Memory B cell (primary cell): ENCODE data around the gene PLA2G4B.

ENCODE experiments used
- ATAC-seq: fragments of 150-1000 bp; cut with Tn5 transposase; 2 replicates; pipeline ENCODE4 v1.10.0; 2021; ENCODE audit warnings: low read depth, mild to moderate bottlenecking, moderate library complexity
- DNase-seq, 2 donors: peaks; one replicate each; pipeline ENCODE4 v3.0.0; 2022; ENCODE audit warnings: low spot score in 2 of 2
- H3K27ac Mint-ChIP-seq: one replicate; pipeline ENCODE4 v1.8.0; 2022; ENCODE audit warnings: mild to moderate bottlenecking, moderate library complexity, mixed read lengths
- H3K27me3 Mint-ChIP-seq: one replicate; pipeline ENCODE4 v1.8.0; 2022; ENCODE audit warnings: mixed read lengths
- H3K36me3 Mint-ChIP-seq: one replicate; pipeline ENCODE4 v1.8.0; 2022; ENCODE audit warnings: mild to moderate bottlenecking, mixed read lengths
- H3K4me1 Mint-ChIP-seq: one replicate; pipeline ENCODE4 v1.8.0; 2022; ENCODE audit warnings: mixed read lengths
- H3K4me3 Mint-ChIP-seq: one replicate; pipeline ENCODE4 v1.8.0; 2022; ENCODE audit warnings: mild to moderate bottlenecking, moderate library complexity, mixed read lengths
- H3K9me3 Mint-ChIP-seq: one replicate; pipeline ENCODE4 v1.8.0; 2022; ENCODE audit warnings: mixed read lengths

Gene PLA2G4B

GRCh38 chr15:41816788-41817187 is 21.9 kb upstream of the PLA2G4B start:
- no peak overlapping the region for H3K27ac Mint-ChIP-seq
- ATAC-seq: no peak
- H3K36me3 Mint-ChIP-seq: peaks cover 18% of the 10 kb centered on the region
- H3K4me1 Mint-ChIP-seq: no peaks in the 10 kb centered on the region
- no peak overlapping the region for H3K4me3 Mint-ChIP-seq
- DNase-seq: no peak
- H3K9me3 Mint-ChIP-seq: no peaks in the 10 kb centered on the region
- no peaks in the 10 kb centered on the region for H3K27me3 Mint-ChIP-seq

DNA sequence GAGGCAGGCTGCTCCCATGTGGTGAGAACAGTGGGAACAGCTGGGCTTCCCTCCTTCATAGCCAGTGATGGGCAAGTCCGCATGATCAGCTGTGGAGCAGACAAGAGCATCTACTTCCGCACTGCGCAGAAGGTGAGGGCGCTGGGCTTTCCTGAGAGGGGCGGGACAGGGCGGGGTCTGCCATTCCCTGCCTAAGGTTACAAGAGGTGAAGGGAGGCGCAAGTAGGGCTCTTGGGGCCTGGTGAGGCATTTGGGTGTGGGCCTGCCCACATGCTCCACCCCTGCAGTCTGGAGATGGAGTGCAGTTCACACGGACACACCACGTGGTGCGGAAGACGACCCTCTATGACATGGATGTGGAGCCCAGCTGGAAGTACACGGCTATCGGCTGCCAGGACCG is 21.3 kb upstream of the PLA2G4B start:
- Mint-ChIP-seq H3K4me3 (no peak overlapping the region), H3K36me3 (peaks cover 18% of the 10 kb centered on the region), H3K27ac (no peak overlapping the region), H3K9me3 (no peaks in the 10 kb centered on the region), H3K4me1 (no peaks in the 10 kb centered on the region), H3K27me3 (no peaks in the 10 kb centered on the region)
- no peak for DNase-seq
- ATAC-seq: no peak

DNA sequence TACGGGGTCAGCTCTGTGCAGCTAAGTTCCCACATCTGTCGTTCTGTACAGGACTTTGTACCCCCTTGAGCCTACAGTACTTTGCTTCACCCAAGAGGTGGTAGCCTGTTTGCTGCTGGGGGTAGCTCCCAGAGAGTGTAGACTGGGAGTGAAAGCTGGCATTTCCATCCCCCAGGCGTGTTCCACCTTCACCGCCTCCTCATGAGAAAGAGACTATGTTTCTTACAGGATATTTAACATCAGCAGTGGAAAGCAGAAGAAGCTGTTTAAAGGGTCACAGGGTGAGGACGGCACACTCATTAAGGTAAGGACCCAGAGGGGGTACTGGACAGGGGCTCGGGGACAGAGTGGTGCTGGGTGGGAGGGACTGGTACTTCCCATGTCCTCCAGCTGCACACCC is 20.9 kb upstream of the PLA2G4B start:
- H3K27ac Mint-ChIP-seq: no peak overlapping the region
- DNase-seq (no peak), ATAC-seq (no peak)
- peaks cover 18% of the 10 kb centered on the region for H3K36me3 Mint-ChIP-seq
- H3K9me3 Mint-ChIP-seq: no peaks in the 10 kb centered on the region
- no peak overlapping the region for H3K4me3 Mint-ChIP-seq
- H3K27me3 Mint-ChIP-seq: no peaks in the 10 kb centered on the region
- H3K4me1 Mint-ChIP-seq: no peaks in the 10 kb centered on the region

GRCh38 chr15:41819455-41820050 is 19.1 kb upstream of the PLA2G4B start:
- Mint-ChIP-seq H3K27ac (no peak overlapping the region), H3K9me3 (no peaks in the 10 kb centered on the region), H3K4me1 (no peaks in the 10 kb centered on the region), H3K27me3 (no peaks in the 10 kb centered on the region), H3K4me3 (no peak overlapping the region), H3K36me3 (peaks cover 14% of the 10 kb centered on the region)
- DNase-seq: no peak
- no peak for ATAC-seq

- ATAC-seq (no peak), DNase-seq (no peak)
- Mint-ChIP-seq H3K36me3 (peaks cover 11% of the 10 kb centered on the region), H3K4me1 (no peaks in the 10 kb centered on the region), H3K27ac (no peak overlapping the region), H3K9me3 (no peaks in the 10 kb centered on the region), H3K27me3 (no peaks in the 10 kb centered on the region), H3K4me3 (no peak overlapping the region)
Measured at GRCh38 chr15:41820791-41821423, 17.7 kb upstream of the PLA2G4B start.

GRCh38 chr15:41821831-41822230 is 16.8 kb upstream of the PLA2G4B start:
- Mint-ChIP-seq H3K4me3 (no peak overlapping the region), H3K4me1 (peaks cover 5% of the 10 kb centered on the region), H3K9me3 (no peaks in the 10 kb centered on the region), H3K27me3 (no peaks in the 10 kb centered on the region), H3K36me3 (peaks cover 10% of the 10 kb centered on the region), H3K27ac (no peak overlapping the region)
- ATAC-seq (no peak), DNase-seq (no peak)

DNA sequence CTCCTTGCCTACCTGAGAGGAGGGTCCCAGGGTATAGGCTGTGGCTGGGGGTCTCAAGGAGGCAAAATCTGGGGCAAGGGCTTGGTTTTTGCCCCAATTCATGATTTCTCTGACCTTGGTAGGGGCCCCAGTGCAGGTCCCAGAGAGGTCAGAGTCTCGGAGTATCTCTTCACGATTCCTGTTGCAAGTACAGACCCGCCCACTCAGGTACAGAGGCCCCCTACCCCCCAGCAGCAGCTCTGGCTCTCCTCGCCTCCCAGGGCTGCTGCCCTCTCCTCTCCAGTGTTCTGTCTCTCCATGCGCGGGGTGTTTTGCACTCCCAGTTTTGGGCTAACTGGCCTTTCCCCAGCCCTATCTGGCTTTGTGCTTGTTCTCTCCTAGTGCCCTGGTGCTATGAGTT is 16.2 kb upstream of the PLA2G4B start:
- no peak for ATAC-seq
- H3K36me3 Mint-ChIP-seq: peaks cover 10% of the 10 kb centered on the region
- H3K4me3 Mint-ChIP-seq: no peak overlapping the region
- no peaks in the 10 kb centered on the region for H3K27me3 Mint-ChIP-seq
- H3K9me3 Mint-ChIP-seq: no peaks in the 10 kb centered on the region
- no peak overlapping the region for H3K27ac Mint-ChIP-seq
- no peak for DNase-seq
- H3K4me1 Mint-ChIP-seq: peaks cover 5% of the 10 kb centered on the region

DNA sequence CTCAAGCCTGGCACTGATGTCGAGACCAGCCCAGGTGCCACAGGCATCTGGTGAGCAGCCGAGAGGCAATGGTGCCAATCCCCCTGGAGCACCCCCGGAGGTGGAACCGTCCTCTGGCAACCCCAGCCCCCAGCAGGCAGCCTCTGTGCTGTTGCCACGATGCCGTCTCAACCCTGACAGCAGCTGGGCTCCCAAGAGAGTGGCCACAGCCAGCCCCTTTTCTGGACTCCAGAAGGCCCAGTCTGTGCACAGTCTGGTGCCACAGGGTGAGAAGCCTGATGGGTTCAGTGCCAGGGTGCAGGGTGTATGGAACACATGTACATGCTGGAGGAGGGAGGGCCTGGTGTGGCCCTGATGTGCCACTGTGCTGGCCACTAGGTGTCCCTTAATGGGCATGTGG is 15.7 kb upstream of the PLA2G4B start:
- H3K4me1 Mint-ChIP-seq: peaks cover 8% of the 10 kb centered on the region
- ATAC-seq (no peak), DNase-seq (no peak)
- no peaks in the 10 kb centered on the region for H3K9me3 Mint-ChIP-seq
- no peaks in the 10 kb centered on the region for H3K27me3 Mint-ChIP-seq
- H3K27ac Mint-ChIP-seq: no peak overlapping the region
- H3K4me3 Mint-ChIP-seq: no peak overlapping the region
- H3K36me3 Mint-ChIP-seq: peaks cover 10% of the 10 kb centered on the region

DNA sequence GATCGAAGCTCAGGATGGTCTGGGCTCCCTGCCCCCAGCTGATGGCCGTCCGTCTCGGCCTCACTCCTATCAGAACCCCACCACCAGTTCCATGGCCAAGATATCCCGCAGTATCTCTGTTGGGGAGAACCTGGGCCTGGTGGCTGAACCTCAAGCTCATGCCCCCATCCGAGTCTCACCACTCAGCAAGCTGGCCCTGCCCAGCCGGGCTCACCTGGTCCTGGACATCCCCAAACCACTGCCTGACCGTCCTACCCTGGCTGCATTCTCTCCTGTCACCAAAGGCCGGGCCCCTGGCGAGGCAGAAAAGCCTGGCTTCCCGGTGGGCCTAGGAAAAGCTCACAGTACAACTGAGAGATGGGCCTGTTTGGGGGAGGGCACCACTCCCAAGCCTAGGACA is 15.1 kb upstream of the PLA2G4B start:
- Mint-ChIP-seq H3K36me3 (peaks cover 10% of the 10 kb centered on the region), H3K4me1 (peaks cover 10% of the 10 kb centered on the region), H3K4me3 (no peak overlapping the region)

GRCh38 chr15:41824062-41824745 is 14.4 kb upstream of the PLA2G4B start:
- Mint-ChIP-seq H3K4me3 (no peak overlapping the region), H3K9me3 (no peaks in the 10 kb centered on the region), H3K27me3 (no peaks in the 10 kb centered on the region), H3K36me3 (peaks cover 6% of the 10 kb centered on the region), H3K4me1 (peaks cover 16% of the 10 kb centered on the region), H3K27ac (no peak overlapping the region)
- DNase-seq: no peak
- ATAC-seq: no peak

More for the DNA sequence above, 15.1 kb upstream of the PLA2G4B start:
- H3K27me3 Mint-ChIP-seq: no peaks in the 10 kb centered on the region
- H3K27ac Mint-ChIP-seq: no peak overlapping the region
- DNase-seq (no peak), ATAC-seq (no peak)
- no peaks in the 10 kb centered on the region for H3K9me3 Mint-ChIP-seq

GRCh38 chr15:41825145-41825544 is 13.5 kb upstream of the PLA2G4B start:
- Mint-ChIP-seq H3K4me1 (peaks cover 16% of the 10 kb centered on the region), H3K9me3 (no peaks in the 10 kb centered on the region), H3K27ac (no peak overlapping the region), H3K36me3 (peaks cover 2% of the 10 kb centered on the region), H3K27me3 (no peaks in the 10 kb centered on the region), H3K4me3 (no peak overlapping the region)
- DNase-seq (no peak), ATAC-seq (no peak)

DNA sequence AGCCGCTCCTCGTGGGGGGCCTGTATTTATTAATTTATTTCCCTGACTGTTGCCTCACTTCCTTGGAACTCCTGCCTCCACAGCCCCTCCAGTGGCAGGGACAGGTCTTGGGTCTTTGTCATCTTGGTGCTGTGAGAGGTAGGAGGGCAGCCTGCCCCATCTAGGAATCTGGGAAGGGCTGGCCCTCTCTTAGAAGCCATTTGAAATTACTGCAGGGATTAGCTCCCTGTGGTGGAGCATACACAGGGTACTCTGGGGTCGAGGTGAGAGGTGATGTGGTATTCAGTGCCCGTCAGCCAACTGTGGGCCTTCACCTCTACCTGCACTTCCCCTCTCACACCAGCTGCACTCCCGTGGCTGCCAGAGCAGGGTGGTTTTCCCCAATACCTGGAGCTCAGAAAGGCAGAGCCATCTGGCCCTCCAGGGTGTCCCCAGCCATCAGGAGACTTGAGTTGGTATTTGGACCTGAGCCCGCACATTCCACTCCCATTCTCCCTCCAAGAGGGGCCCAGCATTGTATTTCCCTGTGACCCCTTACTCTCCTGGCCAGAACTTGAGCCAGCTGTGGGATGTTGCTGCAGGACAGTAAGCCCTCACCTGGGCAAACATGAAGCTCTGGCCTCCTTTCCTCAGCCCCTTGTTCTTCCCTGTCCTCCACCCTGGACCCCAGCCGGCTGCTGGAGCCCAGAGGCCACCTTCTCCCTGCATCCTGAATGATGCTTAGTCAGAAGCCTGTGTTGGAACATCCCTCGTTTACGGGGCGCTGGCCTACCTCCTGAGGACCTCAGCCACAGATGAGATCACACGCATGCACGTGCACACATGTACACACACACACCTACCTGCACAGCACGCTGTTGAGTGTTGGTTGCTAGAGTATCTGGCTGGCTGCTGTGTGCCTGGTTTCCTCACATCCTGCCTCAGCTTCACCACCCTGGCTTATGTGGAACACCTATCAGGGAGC is 12.8 kb upstream of the PLA2G4B start:
- Mint-ChIP-seq H3K9me3 (no peaks in the 10 kb centered on the region), H3K27ac (no peak overlapping the region), H3K36me3 (peaks cover 2% of the 10 kb centered on the region), H3K4me3 (peak overlapping the region; percentile 69), H3K27me3 (no peaks in the 10 kb centered on the region), H3K4me1 (peaks cover 16% of the 10 kb centered on the region)
- no peak for DNase-seq
- no peak for ATAC-seq

- Mint-ChIP-seq H3K36me3 (peaks cover 2% of the 10 kb centered on the region), H3K27ac (peak overlapping the region; percentile 82), H3K9me3 (no peaks in the 10 kb centered on the region), H3K27me3 (no peaks in the 10 kb centered on the region), H3K4me1 (peaks cover 16% of the 10 kb centered on the region), H3K4me3 (peak overlapping the region; percentile 98)
- DNase-seq (peak in 1 of 2 donors; percentile 15), ATAC-seq (peak; percentile 10)
Measured at GRCh38 chr15:41827290-41827879, 11.3 kb upstream of the PLA2G4B start.
